Cardiac muscle cell (in vitro differentiated cells and primary cell): ENCODE data around the gene VGLL4. TPM values are rescaled to one million over a fixed set of nuclear protein-coding genes. Genes with fewer than 3 reads are reported as not detected.

Experiments used
- DNase-seq, 2 donors: peaks; one replicate each; pipeline versions ENCODE4 v3.0.0 to v3.0.0-alpha.2; 2010 to 2017; ENCODE audit warnings: low read depth in 1 of 2, low spot score in 1 of 2
- H3K27ac ChIP-seq: fragments of 200-600 bp; sonication (generic); 2 replicates; pipeline ENCODE4 v1.5.1; 2016
- H3K27me3 ChIP-seq: fragments of 200-600 bp; sonication (generic); 2 replicates; pipeline ENCODE4 v1.6.0; 2016; ENCODE audit warnings: control low read depth
- H3K36me3 ChIP-seq: fragments of 200-600 bp; sonication (generic); 2 replicates; pipeline ENCODE4 v1.5.1; 2016; ENCODE audit warnings: control low read depth
- H3K4me1 ChIP-seq: fragments of 200-600 bp; sonication (generic); 2 replicates; pipeline ENCODE4 v1.8.1; 2017; ENCODE audit warnings: low read depth, mild to moderate bottlenecking, mixed run types
- H3K4me3 ChIP-seq: fragments of 200-600 bp; sonication (generic); 2 replicates; pipeline ENCODE4 v1.5.1; 2016; ENCODE audit warnings: mild to moderate bottlenecking
- H3K9me3 ChIP-seq: fragments of 200-600 bp; sonication (generic); 2 replicates; pipeline ENCODE4 v1.5.1; 2017; ENCODE audit warnings: low read depth, mild to moderate bottlenecking, control low read depth
- CTCF ChIP-seq: IDR thresholded peaks from 2 replicates; pipeline ENCODE4 v1.5.1; 2012; ENCODE audit warnings: low read depth, mild to moderate bottlenecking, low read length
- polyA plus RNA-seq: library from polyadenylated mRNA; unstranded; fragments of >200 nt; fragmentation: Nextera tagmentation; extraction: Ambion mirVana; gene quantifications from 2 replicates; pipeline ENCODE4 v1.2.1, GENCODE V29; 2016
- total RNA-seq: library from RNA; depleted of rRNA; stranded (reverse); fragments of >200 nt; gene quantifications from 2 replicates; pipeline ENCODE4 v1.2.3, GENCODE V29; 2016

The VGLL4 gene
- total and polyA plus RNA-seq, 2 experiments from 2014 or later = 62.9 to 147 TPM

DNA sequence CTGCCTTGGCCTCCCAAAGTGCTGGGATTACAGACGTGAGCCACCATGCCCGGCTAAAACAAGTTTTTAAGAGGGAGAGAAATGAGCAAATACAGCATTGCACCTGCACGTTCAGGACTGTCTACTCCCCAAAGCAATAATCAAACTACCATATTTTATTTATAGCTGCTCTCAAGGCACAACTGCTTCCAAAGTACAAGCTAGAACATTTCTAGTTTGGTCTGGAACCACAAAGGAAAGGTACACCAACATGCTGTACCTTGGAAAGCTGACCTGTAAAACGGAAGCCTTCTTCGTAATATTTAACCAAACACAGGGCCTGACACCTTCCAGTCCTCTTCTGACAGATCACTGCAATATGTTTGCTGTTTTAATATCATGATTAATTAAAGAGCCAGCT, 14.5 kb upstream of the VGLL4 start:
- TF ChIP-seq CTCF = no peak
- no peak overlapping the region for H3K27ac ChIP-seq
- no peaks in the 10 kb centered on the region for H3K9me3 ChIP-seq
- no peaks in the 10 kb centered on the region for H3K36me3 ChIP-seq
- H3K27me3 ChIP-seq = no peaks in the 10 kb centered on the region
- H3K4me3 ChIP-seq = no peak overlapping the region
- no peaks in the 10 kb centered on the region for H3K4me1 ChIP-seq
- DNase-seq = no peak

DNA sequence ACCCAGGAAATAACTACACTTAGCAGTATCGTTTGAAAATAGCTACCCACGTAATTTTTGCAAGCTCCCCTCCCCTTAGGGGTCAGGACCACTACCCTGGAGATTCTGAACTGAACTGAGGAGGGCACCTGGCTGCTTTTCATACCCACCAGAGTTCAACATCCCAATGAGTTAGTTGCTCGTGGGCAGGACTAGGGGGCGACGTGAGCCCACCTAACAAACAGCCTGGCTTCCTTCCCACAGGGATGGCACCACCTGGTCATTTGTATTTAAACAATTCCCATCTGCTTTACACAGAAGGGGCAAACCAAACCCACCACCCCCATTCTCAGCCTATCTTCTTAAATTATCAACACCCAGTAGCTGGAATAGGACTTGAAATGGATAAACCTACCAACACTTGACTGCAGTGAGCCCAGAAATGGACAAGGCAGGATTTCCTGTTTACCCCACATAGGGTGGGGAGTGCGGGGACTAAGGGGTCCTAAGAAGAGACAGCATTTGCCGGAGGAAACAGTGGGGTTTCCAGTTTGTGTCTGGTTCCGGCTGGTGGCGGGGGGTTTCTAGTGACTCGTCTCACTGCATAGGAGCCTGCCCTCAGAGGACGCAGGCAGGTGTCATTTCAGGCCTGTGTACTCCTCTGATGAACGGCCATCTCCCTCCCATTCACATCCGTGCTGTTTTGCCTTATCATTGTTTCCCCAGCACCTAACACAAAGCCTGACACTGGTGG, 11.6 kb upstream of the VGLL4 start:
- no peaks in the 10 kb centered on the region for H3K9me3 ChIP-seq
- H3K4me3 ChIP-seq = no peak overlapping the region
- peak; percentile 39 for DNase-seq

DNA sequence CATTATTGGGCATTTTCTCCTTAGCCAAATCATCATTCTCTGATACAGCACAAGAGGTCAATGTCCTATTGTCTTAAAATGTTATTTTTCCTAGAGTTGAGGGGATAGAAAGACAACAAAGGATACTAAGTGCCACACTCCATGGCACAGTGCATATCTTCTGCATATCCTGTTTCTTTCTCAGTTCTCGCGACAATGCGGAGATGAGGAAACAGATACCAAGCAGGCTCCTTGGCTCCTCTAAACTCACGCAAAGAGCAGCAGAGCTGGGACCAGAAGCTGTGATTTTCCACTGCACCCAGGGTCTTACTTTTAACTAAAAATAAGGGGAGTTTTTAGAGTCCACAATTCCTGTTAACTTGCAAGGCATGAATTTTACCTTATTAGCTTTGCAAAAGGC, 10.5 kb upstream of the VGLL4 start:
- no peak for DNase-seq

More for the DNA sequence above, 11.6 kb upstream of the VGLL4 start:
- H3K36me3 ChIP-seq = no peaks in the 10 kb centered on the region
- H3K27me3 ChIP-seq = no peaks in the 10 kb centered on the region
- no peaks in the 10 kb centered on the region for H3K4me1 ChIP-seq
- no peak overlapping the region for H3K27ac ChIP-seq
- peak; percentile 51 for TF ChIP-seq CTCF

DNA sequence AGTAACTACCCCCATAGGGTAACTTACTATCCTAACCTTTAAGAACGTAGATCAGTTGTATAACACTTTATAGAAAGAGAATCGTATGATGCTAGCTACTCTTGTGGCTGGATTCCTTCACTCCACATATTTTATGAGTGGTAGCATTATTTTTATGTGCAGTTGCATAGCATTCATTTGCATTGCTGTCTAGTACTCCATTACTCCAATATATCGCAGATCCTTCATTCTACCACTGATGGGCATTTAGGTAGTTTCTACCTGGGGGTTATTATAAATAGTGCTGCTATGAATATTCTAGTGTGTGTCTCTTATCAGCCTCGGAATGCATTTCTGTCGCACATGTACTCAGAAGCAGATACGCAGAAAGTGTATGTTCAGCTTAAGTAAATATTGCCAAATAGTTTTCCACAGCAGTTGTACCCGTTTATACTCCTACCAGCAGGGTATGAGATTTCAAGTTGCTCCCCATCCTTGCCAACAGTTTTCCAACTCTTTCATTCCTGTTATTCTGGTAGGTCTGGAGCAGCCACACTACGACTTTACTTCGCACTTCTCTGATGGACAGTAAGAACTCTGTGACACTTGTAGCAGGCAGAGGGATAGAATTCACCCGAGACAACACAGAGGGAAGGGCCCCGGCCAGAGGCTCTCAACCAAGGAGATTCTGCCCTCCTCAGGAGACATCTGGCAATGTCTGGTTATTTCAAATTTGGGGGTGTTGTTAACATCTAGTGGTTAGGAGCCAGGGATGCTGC, 9.8 kb upstream of the VGLL4 start:
- Histone ChIP-seq H3K36me3 (no peaks in the 10 kb centered on the region), H3K27me3 (no peaks in the 10 kb centered on the region), H3K4me3 (no peak overlapping the region), H3K4me1 (no peaks in the 10 kb centered on the region), H3K27ac (no peak overlapping the region), H3K9me3 (no peaks in the 10 kb centered on the region)
- no peak for TF ChIP-seq CTCF
- DNase-seq = no peak

More for the DNA sequence above, 10.5 kb upstream of the VGLL4 start:
- Histone ChIP-seq H3K4me1 (no peaks in the 10 kb centered on the region), H3K4me3 (no peak overlapping the region), H3K9me3 (no peaks in the 10 kb centered on the region), H3K27ac (no peak overlapping the region), H3K36me3 (no peaks in the 10 kb centered on the region), H3K27me3 (no peaks in the 10 kb centered on the region)
- no peak for TF ChIP-seq CTCF

DNA sequence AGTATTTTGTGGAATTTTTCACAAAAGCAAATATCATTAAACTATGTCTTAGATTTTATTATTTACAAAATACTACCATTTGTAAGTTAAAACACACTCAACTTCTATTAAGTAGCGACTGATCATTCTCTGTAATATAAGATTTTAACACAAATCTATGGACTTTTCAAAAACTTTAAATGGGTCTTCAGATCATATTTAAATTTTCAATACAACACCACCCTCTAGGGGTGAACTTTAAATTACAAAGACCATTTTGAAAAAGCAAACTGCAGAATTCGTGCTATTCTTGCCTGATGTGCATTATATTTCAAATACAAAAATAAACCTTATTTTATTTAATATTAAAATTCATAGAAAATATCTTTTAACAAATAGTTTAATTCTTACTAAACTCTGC, 8.2 kb upstream of the VGLL4 start:
- peak; percentile 38 to 64 for DNase-seq
- peak; percentile 34 for TF ChIP-seq CTCF
- H3K4me1 ChIP-seq = no peaks in the 10 kb centered on the region
- no peak overlapping the region for H3K27ac ChIP-seq
- H3K9me3 ChIP-seq = no peaks in the 10 kb centered on the region
- H3K4me3 ChIP-seq = no peak overlapping the region
- H3K27me3 ChIP-seq = no peaks in the 10 kb centered on the region
- no peaks in the 10 kb centered on the region for H3K36me3 ChIP-seq
